ENCODE measurements around the gene DNAH7.
"Not testable (repeated sequence)": the region's sequence is repeated elsewhere in the genome, so short reads cannot be mapped to it uniquely, and the experiment has no call there.

Gene DNAH7

DNA sequence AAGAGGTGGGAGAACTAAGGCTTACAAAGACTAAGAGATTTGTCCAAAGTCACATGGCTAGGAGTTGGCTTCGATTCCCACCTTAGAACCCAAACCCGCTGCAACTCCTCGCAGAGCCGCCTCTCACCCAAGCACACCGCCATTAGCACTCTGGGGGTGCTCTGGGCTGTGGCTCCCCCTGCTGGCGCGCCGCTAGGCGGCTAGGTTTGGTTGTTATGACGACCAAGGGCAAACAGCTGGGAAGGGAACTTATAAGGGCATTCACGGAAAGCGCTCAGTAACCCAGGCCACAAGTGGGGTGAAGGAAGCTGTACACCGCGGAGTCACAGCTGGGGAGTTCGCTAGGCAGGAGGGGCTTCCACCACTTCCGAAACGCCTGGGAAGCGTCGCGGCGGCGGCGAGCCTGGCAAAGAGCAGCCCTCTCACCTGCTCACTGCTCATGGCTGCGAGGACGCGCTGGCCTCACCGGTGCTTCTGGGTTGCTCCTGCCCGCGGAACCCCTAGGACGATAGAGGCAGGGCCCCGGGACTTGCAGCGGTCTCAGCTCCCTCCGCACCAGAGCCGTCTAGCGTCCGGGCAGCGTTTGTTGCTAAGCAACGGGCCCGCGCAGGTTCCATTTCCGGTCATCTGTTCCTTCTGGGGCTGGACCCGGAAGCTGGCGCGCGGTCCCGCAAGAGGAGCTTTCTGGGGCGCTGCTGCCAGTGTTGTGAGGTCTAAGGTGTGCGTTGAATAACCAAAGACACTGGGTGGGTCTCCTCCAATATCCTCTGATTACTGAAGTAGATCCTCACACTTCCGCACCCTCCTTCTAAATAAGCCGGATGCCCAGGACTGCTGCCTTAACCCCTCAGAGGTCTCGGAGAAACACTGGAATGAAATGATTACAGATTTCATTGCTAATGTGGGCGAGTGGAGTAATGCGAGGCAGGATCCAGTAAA is at the start of gene DNAH7:
Gene DNAH7, minus strand, starts transcription at position 567 of the 939 bp plus-strand sequence. Its CDS starts 126 bp downstream, at position 441.
- DNase-seq: peak; percentile 89

DNA sequence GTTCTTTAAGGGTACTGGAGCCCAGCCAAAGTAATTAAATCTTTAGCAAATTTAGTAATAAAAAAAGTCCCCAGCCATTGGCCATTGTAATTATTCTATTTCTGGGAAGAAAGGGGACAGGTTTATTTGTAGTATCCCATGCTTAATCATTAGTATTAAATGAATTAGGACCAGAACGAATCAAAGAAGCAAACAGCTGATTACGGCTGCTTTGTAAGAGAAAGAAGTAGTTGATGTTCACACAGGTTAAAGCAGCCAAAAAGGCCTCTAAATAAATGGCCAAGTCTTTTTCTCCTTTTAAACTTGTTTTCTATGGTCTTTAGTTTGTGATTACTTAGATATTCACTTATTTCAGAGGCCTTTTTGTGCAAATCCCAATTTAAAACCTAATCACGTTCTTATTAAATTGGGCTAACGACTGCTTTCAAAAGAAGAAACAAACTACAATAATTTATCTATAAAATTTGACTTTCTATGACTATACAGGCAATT is 48.6 kb upstream of the DNAH7 start:
- no peak for DNase-seq

DNA sequence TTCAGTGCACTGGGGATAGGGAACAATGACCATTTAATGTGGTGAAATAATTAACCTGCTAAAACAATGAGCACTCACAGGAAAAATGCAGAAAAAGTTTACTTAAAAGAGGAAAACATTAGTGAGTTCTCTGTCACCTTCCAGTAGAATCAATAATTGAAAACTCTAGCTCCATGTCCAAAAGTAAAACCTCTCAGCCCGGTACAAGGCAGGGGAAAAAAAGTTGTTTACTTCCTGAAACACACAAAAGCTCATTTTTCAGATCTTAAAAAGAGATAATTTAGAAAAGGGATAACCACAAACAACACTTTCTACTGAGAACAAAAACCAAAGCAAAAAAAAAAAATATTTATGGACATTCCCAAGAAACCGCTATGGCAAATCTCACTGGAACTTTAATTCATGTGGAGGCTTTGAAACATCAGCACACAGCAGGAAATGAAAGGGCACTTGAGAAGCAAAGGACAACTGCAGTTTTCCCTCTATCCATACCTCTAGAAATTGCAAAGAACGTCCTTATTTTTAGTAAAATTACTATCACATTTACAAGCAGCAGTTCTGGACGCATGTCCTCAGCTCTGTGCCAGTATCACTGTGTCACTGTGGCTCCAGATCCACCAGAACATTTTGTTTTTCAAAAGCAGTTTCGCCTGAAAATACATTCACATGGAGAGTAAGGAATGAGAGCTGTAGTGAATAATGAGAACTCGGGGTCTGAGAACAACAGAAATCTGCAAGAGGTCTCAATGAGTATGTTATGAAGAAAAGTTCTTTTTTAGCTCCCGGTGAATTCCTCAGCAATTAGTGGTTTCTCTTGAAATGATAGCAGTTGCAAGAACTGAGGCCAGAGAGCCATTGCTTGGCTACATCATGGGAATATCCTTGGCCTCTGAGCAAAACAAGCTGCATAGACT is 44.7 kb upstream of the DNAH7 start:
- DNase-seq: no peak

DNA sequence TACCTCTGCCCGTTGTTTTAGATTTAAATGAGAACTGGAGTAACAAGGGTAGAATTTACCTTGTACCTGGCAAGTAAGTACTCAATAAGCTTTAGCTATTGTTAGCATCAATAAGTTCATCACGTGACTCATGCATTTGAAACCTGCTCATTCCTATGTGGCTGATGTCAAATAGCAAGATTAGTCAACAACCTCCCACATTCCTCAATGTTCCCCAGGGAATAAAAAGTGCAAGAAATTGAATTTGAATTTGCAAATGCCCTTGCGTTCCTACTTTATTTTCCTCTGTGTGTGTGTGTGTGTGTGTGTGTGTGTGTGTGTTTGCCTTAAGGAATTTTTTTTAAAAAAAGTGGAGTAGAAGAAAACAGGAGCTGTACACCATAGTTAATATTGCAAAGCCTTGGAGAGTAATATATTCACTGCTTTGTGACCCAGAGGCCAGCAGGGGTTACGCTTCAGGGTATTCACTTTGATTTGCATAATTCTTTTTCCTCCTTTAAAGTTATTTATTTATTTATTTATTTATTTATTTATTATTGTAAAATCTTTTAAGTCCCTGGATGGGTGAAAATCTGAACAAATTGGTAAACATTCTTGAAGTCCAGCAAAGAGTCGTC is 43.9 kb upstream of the DNAH7 start:
- DNase-seq: no peak

DNA sequence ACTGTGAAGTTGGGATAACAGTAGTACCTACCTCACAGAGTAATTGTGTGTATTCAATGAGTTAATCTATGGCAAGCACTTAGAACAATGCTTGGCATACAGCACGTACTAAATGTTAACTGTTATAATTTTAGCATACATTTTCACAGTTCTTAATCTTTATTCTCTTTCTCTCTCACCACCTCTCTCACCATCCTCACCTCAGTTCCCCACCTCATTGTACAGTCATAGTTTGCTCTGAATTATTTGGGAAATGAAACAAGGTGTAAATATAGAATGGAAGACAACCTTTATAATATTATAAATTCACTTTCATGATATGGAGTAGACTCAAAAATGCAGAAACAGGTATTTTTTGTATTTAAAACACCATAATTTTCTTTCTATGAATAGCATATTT is 40.0 kb upstream of the DNAH7 start:
- no peak for DNase-seq

DNA sequence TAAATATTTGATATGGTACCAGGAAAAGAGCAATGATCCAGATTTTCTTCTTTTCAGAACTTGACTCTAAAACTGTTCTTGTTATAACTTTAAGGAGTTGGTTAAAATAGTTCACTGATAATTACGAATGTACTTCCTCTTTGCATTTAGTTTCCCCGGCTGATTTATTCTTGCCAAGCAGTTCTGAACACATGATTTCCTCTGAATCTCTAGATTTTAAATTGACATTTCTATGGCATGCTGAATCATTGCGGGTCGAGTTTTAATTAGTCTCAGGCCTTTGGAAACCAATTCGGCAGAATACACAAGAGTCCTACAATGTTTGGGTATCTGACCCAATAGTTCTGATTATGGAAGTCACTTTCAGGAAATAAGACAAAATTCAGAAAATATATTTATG is 37.3 kb upstream of the DNAH7 start:
- peak; percentile 58 for DNase-seq

DNA sequence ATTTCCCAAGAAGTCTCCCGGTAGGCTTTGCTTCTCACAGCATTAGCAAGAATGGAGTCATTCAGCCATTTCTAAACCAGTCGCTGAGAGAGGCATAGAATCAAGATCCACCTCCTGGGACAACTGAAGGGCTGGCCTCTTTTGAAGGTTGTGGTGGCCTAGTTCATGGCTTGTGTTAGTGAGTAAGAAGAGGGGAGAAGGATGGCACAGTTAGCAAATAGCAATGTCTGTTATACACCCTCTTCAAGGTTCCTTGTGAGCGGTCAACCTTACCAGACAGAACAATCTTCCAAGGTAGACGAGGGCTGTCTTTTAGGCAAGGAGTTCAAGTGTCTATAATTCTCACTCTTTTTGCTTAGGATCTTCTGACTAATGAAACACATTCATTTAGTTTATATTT is 35.4 kb upstream of the DNAH7 start:
- DNase-seq: no peak

DNA sequence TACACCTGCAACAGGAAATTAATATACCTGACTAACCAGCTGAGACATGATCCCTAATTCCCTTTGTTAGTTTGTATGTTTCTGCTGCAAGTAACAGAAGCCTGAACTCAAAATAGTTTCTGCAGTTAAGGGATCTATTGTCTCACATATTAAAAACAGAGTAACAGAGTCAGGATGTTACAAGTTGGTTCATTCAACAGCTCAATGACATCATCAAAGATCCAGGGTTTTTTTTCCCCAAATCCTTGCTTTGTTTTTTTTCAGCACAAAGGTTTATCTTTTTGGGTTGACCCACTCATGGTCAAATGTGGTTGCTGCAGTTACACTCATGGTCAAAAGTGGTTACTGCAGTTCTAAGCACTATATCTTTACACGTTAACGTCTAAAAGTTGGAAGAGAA is 35.0 kb upstream of the DNAH7 start:
- no peak for DNase-seq

DNA sequence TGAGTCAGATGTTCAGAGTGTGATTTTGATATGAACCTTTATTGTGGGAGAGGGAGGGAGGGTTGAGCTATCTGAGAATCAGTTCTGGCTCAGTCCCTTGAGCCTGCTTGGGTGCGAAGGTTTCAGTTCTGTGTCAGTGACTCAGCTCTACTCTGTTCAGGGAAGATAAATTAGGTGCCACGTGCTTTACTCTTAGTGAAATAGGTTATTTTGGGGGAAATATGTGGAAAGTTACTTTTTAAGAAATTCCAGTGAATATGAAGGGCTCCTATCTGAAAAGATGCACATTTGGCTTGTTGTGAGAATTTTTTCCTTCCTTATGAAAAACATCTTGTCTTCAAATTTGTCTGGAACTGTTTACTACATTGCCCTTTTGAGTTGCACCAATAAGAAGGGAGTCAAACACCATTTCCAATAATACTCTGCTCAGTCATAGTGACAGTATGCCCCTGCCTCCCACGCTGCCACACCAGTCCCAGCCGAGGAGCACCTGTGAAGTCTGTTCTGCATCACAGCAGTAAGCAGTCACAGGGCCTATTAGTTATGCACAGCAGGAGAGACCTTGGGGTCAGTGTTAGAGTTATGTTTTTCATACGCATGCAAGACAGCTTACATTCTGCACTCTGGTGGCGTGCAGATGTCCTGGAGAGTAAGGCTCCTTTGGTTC is 32.8 kb upstream of the DNAH7 start:
- peak; percentile 38 for DNase-seq

DNA sequence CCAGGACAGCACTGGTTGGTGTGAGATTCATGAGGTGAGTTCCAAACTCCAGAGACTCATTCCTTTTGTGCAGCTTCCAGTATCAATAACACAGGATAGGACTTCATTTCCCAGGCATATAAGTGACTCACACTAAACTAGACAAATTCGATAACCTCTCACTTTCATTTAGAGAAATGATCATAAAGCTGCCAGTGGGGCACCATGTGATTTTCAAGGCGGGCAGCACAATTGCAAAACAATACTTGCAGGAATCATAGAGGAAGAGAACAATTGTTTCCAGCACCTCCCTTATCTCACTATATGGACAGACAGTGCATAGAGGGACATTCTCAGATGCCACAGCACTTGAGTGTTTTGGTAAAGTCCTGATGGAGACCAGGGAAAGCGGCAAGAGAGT is 31.3 kb upstream of the DNAH7 start:
- DNase-seq: peak; percentile 4

DNA sequence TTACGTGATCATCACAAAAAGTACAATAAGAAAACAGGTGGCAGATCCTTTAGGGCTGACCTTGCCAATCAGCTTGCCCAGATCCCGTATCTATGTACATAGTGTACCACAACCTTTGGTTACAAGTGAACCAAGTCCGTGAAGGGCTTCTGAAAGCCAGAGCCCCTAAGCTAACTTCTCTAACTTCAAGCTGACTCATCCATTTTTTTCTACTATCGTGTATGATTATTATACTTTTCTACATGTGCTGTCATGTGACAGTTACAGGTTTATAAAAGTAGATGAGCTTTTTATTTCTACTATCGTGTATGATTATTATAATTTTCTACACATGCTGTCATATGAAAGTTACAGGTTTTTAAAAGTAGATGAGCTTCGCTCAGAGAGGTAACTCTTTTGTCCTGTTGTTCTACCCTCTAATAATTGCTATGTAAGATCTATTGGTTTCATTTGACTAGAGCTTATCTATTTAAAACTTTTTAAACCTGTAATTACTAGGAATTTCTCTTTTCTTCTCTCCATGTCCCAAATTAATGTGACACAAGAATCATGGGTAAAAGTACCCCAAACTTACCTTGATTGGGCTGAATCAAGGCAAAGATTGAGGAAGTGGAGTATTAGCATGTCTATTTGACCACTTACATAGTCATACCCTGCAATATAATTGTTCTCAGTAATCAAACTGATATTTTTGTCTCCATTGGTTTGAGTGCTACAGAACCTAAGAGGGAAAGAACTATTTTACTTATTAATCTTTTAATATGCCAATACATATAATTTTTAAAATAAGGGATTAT is 29.4 kb upstream of the DNAH7 start:
- no peak for DNase-seq

DNA sequence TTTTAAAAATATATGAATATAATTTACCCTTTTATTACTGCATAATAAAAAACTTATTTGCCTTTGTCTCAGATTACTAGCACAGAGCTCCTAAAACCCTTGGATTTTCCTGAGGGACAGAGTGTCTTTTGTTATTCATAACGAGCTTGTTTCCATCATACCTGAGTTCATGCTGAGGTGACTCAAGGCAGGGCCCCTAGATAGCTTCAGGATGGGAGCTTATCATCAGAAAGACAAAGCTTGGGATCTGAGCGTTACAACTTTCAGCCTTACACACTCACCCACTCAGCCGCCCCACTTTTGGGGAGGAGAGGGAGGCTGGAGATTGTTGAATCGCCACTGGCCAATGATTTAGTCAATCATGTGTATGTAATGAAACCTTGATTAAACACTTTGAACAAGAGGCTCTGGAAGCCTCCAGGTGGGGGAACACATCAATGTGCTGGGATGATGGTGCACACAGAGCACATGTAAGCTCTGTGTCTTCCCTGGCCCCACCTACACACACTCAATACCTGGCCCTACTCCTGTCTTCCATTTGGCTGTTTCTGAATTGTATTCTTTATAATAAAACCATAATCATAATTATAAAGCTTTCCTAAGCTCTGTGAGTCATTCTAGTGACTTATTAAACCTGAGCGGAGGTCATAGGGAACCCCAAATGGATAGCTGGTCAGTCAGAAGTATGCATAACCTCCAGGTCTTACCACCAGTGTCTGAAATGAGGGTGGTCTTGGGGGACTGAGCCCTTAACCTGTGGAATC is 28.5 kb upstream of the DNAH7 start:
- no peak for DNase-seq

DNA sequence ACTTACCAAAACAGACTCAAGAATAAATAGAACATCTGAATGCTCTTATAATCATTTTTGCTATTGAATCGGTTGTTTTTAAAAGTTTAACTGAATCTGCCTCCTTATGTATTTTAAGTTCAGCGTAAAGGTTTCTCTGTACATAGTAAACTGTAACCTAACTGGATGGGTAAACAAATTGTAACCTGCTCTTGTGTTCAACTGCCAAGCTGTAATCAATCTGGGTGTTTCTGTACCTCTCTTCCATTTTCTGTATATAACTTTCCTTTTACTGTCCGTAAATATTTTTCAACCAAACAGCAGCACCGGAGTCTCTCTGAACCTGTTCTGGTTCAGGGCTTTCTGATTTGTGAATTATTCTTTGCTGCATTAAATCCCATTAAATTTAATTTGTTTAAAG is 27.6 kb upstream of the DNAH7 start:
- no peak for DNase-seq

DNA sequence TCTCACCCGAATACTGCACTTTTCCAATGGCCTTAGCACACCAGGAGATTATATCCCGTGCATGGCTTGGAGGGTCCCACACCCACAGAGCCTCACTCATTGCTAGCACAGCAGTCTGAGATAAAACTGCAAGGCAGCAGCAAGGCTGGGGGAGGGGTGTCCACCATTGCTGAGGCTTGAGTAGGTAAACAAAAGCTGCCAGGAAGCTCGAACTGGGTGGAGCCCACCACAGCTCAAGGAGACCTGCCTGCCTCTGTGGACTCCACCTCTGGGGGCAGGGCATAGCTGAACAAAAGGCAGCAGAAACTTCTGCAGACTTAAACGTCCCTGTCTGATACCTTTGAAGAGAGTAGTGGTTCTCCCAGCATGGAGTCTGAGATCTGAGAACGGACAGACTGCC is 20.8 kb upstream of the DNAH7 start:
- not testable (repeated sequence) for DNase-seq

DNA sequence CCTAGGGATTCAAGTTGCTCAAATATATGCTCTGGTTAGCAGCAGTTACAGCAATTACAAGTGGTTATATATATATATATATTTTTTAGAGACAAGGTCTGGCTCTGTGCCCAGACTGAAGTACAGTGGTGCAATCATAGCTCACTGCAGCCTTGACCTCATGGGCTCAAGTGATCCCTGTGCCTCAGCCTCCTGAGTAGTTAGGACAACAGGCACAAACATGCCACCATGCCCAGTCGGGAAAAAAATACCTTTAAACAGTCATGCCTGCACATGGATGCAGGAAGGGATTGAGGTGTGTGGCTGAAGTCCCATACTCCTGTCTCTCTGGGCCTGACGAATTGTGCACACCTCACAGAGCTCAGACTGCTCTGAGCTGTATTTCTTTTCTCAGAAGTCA is 19.6 kb upstream of the DNAH7 start:
- DNase-seq: peak; percentile 65

DNA sequence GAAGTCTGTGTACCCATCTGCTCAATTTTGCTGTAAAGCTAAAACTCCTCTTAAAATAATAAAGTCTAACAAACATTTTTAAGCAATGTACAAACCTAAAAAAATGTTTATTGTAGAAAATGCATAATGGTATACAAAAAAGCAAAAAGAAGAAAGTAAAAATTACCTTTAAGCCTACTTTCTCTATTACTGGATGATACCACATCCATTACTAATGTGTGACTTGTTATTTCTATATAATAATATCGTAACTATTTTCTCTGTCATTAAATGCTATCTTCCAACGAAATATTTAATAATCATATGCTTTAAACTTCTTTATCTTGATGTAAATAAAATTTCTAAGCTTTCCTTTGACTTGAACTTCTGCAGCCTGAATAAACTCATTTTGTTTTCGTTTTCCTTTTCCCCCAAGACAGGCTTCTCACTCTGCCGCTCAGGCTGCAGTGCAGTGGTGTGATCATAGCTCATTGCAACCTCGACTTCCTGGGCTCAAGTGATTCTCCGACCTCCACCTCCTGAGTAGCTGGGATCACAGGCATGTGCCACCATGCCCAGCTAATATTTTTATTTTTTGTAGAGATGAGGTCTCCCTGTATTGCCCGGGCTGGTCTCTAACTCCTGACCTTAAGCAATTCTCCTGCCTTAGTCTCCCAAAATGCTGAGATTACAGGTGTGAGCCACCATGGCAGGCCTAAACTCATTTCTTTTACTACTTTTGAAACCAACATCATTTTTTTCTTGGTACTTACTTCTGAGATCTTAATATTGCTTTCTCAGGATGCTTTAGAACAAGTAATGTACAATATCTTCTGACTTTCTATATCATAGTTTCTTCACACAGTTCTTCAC is 18.1 kb upstream of the DNAH7 start:
- DNase-seq: no peak

DNA sequence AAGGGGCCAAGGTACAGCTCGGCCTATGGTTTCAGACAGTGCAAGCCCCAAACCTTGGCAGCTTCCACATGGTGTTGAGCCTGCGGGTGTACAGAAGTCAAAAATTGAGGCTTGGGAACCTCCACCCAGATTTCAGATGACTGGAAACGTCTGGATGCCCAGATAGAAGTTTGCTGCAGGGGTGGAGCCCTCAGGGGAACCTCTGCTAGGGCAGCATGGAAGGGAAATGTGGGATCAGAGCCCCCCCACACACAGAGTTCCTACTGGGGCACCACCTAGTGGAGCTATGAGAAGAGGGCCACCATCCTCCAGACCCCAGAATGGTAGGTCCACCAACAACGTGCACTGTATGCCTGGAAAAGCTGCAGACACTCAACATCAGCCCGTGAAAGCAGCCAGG is 15.0 kb upstream of the DNAH7 start:
- no peak for DNase-seq

DNA sequence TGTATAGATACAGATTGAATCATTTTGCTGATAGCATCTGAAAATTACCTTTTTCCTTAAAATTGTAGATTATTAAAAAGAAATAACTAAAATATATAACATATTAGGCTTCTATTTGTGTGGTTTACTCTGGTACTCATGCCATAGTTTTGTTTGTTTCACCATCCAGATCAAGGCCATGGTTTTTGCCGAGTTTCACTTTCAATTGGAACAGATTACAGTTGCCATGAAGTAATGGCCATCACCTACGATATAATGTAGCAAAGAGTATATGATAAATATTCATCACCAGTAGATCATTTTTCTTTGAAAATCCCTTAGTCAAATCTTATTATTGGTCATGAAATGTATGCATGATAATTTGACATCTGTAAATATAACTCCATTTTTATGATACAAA is 11.9 kb upstream of the DNAH7 start:
- DNase-seq: no peak

DNA sequence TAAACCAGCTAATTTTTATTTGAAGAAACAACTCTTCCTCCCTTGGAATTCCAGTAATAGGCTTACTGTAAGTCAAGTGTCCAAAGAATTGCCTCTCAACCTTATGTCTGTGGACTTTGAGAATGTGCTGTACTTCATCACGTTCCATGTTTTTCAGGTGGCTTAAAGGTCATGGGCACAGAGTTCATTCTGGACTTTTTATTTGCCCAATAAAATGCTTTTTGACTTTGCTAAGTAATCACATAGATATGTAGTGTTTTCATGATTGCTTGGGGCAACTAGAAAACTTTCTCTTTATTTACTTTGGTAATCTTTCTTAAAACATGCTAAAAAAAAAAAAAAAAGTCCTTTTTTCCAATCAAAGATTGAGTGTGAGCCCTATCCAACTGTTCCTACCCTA is 10.4 kb upstream of the DNAH7 start:
- no peak for DNase-seq

DNA sequence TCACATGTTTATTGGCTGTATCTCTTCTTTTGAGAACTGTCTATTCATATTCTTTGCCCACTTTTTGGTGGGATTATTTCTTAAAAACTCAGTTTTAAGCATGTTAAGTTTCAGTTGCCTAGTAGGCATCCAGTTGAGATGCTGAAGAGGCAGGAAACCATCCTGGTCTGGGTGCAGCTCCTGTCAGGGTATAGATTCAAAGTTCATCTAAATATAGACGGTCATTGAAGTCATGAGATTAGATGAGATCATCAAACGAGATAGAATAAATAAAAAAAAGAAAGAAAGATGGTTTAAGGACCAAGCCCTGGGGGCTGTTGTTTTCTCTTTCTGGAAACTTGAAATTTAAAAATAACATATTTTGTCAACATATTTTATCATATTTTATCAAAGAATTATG is 9.2 kb upstream of the DNAH7 start:
- no peak for DNase-seq

Measured in MV-4-11 (cell line).